Astrocyte (in vitro differentiated cells and primary cell): ENCODE measurements around the gene NME4.
A peak's percentile ranks its signal among the peaks of the same experiment; 100 is the strongest.

Experiments used
- CTCF ChIP-seq: IDR thresholded peaks from 2 replicates; pipeline ENCODE4 v1.5.1; 2011; ENCODE audit warnings: low read depth, mild to moderate bottlenecking, inconsistent platforms, low read length, moderate library complexity; ENCODE audit not compliant: insufficient read depth
- EZH2 ChIP-seq: IDR thresholded peaks from 2 replicates; pipeline ENCODE4 v1.6.1; 2012; ENCODE audit warnings: mild to moderate bottlenecking, low read length, inconsistent platforms; ENCODE audit not compliant: insufficient read depth

- TF ChIP-seq CTCF, result peak; percentile 91
- no peak for TF ChIP-seq EZH2
Measured at GRCh38 chr16:391885-392335, 5.1 kb upstream of the NME4 start.
